HG03460 (cell line): ENCODE measurements around the gene TMEM131L.
"Not testable (repeated sequence)": the region's sequence is repeated elsewhere in the genome, so short reads cannot be mapped to it uniquely, and the experiment has no call there.

ENCODE experiments used
- ATAC-seq: cut with Tn5 transposase; IDR thresholded peaks from one replicate; pipeline ENCODE4 v1.9.1; 2021; ENCODE audit not compliant: unreplicated experiment

Gene TMEM131L

GRCh38 chr4:153497988-153498967 lies 32.1 kb downstream of the TMEM131L start:
- ATAC-seq: peak; percentile 80

GRCh38 chr4:153499005-153499404 lies 32.8 kb downstream of the TMEM131L start:
- no peak for ATAC-seq

- ATAC-seq: no peak
Observed at GRCh38 chr4:153501578-153501977, 35.4 kb downstream of the TMEM131L start.

GRCh38 chr4:153502584-153502983 lies 36.4 kb downstream of the TMEM131L start:
- no peak for ATAC-seq

- no peak for ATAC-seq
Observed at GRCh38 chr4:153506341-153507309, 40.5 kb downstream of the TMEM131L start.

GRCh38 chr4:153507310-153508073 lies 41.3 kb downstream of the TMEM131L start:
- no peak for ATAC-seq

GRCh38 chr4:153509212-153509611 lies 43.1 kb downstream of the TMEM131L start:
- not testable (repeated sequence) for ATAC-seq

- ATAC-seq: no peak
Observed at GRCh38 chr4:153509724-153510123, 43.6 kb downstream of the TMEM131L start.

- ATAC-seq: no peak
Observed at GRCh38 chr4:153510252-153511001, 44.3 kb downstream of the TMEM131L start.

GRCh38 chr4:153511104-153511503 lies 44.9 kb downstream of the TMEM131L start:
- ATAC-seq: no peak

- no peak for ATAC-seq
Observed at GRCh38 chr4:153512162-153512852, 46.1 kb downstream of the TMEM131L start.

- no peak for ATAC-seq
Observed at GRCh38 chr4:153512952-153513500, 46.9 kb downstream of the TMEM131L start.

GRCh38 chr4:153513596-153513995 lies 47.4 kb downstream of the TMEM131L start:
- no peak for ATAC-seq

- no peak for ATAC-seq
Observed at GRCh38 chr4:153514001-153514526, 47.9 kb downstream of the TMEM131L start.

GRCh38 chr4:153514688-153515426 lies 48.7 kb downstream of the TMEM131L start:
- no peak for ATAC-seq

GRCh38 chr4:153517159-153517558 lies 51.0 kb downstream of the TMEM131L start:
- ATAC-seq: no peak

GRCh38 chr4:153518001-153518400 lies 51.8 kb downstream of the TMEM131L start:
- ATAC-seq: no peak
